Neural progenitor cell (in vitro differentiated cells): ENCODE results near the gene SLC4A9. TPM values are rescaled to one million over a fixed set of nuclear protein-coding genes. Genes with fewer than 3 reads are reported as not detected.
A peak's percentile ranks its signal among the peaks of the same experiment; 100 is the strongest.

Experiments used
- DNase-seq: peaks from one replicate; pipeline ENCODE4 v3.0.0-alpha.2; 2016; ENCODE audit warnings: low spot score
- H2AFZ ChIP-seq: fragments of 200-600 bp; sonication (generic); replicated peaks from 2 replicates; pipeline ENCODE4 v1.6.1; 2016; ENCODE audit warnings: antibody characterized with exemption
- H3F3A ChIP-seq: fragments of 200-600 bp; sonication (generic); 2 replicates; pipeline ENCODE4 v1.6.1; 2016; ENCODE audit warnings: antibody characterized with exemption, low read depth
- H3K27ac ChIP-seq: fragments of 200-600 bp; sonication (generic); 2 replicates; pipeline ENCODE4 v1.5.1; 2016; ENCODE audit warnings: mild to moderate bottlenecking
- H3K27me3 ChIP-seq: fragments of 200-600 bp; sonication (generic); 2 replicates; pipeline ENCODE4 v1.6.1; 2016; ENCODE audit warnings: mild to moderate bottlenecking, moderate library complexity
- H3K36me3 ChIP-seq: fragments of 200-600 bp; sonication (generic); 2 replicates; pipeline ENCODE4 v1.5.1; 2016
- H3K4me1 ChIP-seq: fragments of 200-600 bp; sonication (generic); 2 replicates; pipeline ENCODE4 v1.6.1; 2016; ENCODE audit warnings: mixed run types
- H3K4me2 ChIP-seq: fragments of 200-600 bp; sonication (generic); 2 replicates; pipeline ENCODE4 v1.6.1; 2016
- H3K4me3 ChIP-seq: fragments of 200-600 bp; sonication (generic); 2 replicates; pipeline ENCODE4 v1.5.1; 2016
- H3K79me2 ChIP-seq: fragments of 200-600 bp; sonication (generic); 2 replicates; pipeline ENCODE4 v1.6.1; 2016; ENCODE audit warnings: low read depth
- H3K9ac ChIP-seq: fragments of 200-600 bp; sonication (generic); 2 replicates; pipeline ENCODE4 v1.6.1; 2016
- H3K9me3 ChIP-seq: fragments of 200-600 bp; sonication (generic); 2 replicates; pipeline ENCODE4 v1.5.1; 2016; ENCODE audit warnings: low read depth
- H4K20me1 ChIP-seq: fragments of 200-600 bp; sonication (generic); 2 replicates; pipeline ENCODE4 v1.6.1; 2016; ENCODE audit warnings: low read depth
- H3K27ac Mint-ChIP-seq: 3 replicates; pipeline ENCODE4 v1.8.0; 2021; ENCODE audit warnings: mixed read lengths
- H3K27me3 Mint-ChIP-seq: 2 replicates; pipeline ENCODE4 v1.8.0; 2022; ENCODE audit warnings: low read depth, mild to moderate bottlenecking, inconsistent platforms, moderate library complexity, mixed read lengths; ENCODE audit not compliant: insufficient read depth
- H3K36me3 Mint-ChIP-seq: 3 replicates; pipeline ENCODE4 v1.8.0; 2021; ENCODE audit warnings: mixed read lengths
- H3K4me1 Mint-ChIP-seq: 3 replicates; pipeline ENCODE4 v1.8.0; 2021; ENCODE audit warnings: mixed read lengths
- H3K4me3 Mint-ChIP-seq: 3 replicates; pipeline ENCODE4 v1.8.0; 2021; ENCODE audit warnings: mild to moderate bottlenecking, moderate library complexity, mixed read lengths
- H3K9me3 Mint-ChIP-seq: 3 replicates; pipeline ENCODE4 v1.8.0; 2020; ENCODE audit warnings: mixed read lengths
- CTCF ChIP-seq: fragments of 200-600 bp; sonication (generic); IDR thresholded peaks from 2 replicates; pipeline ENCODE4 v1.5.1; 2017; ENCODE audit warnings: antibody characterized with exemption, mild to moderate bottlenecking
- EZH2 ChIP-seq: fragments of 200-600 bp; sonication (generic); IDR thresholded peaks from 2 replicates; pipeline ENCODE4 v1.6.1; 2017; ENCODE audit warnings: antibody characterized with exemption, mild to moderate bottlenecking, moderate library complexity
- EZH2phosphoT487 ChIP-seq: fragments of 200-600 bp; sonication (generic); IDR thresholded peaks from 2 replicates; pipeline ENCODE4 v1.6.1; 2017; ENCODE audit warnings: antibody characterized with exemption
- total RNA-seq: library from RNA; depleted of rRNA; stranded (reverse); fragments of >200 nt; gene quantifications from 2 replicates; pipeline ENCODE4 v1.2.3, GENCODE V29; 2015; ENCODE audit warnings: low replicate concordance

SLC4A9 gene
- total RNA-seq, 1 donor from 2014 or later = not detected

- Histone ChIP-seq H3K79me2 (no peaks in the 10 kb centered on the region), H3K4me1 (peaks cover 19% of the 10 kb centered on the region), H3F3A (no peaks in the 10 kb centered on the region), H3K4me2 (no peak overlapping the region), H4K20me1 (no peaks in the 10 kb centered on the region), H3K4me3 (no peak overlapping the region), H3K9ac (no peak overlapping the region), H3K9me3 (no peaks in the 10 kb centered on the region), H3K27ac (peak overlapping the region; percentile 32), H3K36me3 (no peaks in the 10 kb centered on the region), H2AFZ (peak overlapping the region; percentile 46), H3K27me3 (no peaks in the 10 kb centered on the region)
- Mint-ChIP-seq H3K9me3 (no peaks in the 10 kb centered on the region), H3K36me3 (peaks cover 4% of the 10 kb centered on the region), H3K4me3 (no peak overlapping the region), H3K27ac (peak overlapping the region; percentile 10), H3K4me1 (peaks cover 26% of the 10 kb centered on the region), H3K27me3 (peaks cover 5% of the 10 kb centered on the region)
- TF ChIP-seq CTCF (no peak), EZH2phosphoT487 (no peak), EZH2 (no peak)
- peak; percentile 18 for DNase-seq
Observed at GRCh38 chr5:140329739-140330481, 30.1 kb upstream of the SLC4A9 start.

- Histone ChIP-seq H3K27ac (no peak overlapping the region), H3K9me3 (no peaks in the 10 kb centered on the region), H2AFZ (no peak overlapping the region), H3K27me3 (no peaks in the 10 kb centered on the region), H3K36me3 (no peaks in the 10 kb centered on the region), H3K79me2 (no peaks in the 10 kb centered on the region), H4K20me1 (no peaks in the 10 kb centered on the region), H3K4me1 (peaks cover 19% of the 10 kb centered on the region), H3K9ac (no peak overlapping the region), H3K4me2 (no peak overlapping the region), H3K4me3 (no peak overlapping the region), H3F3A (no peaks in the 10 kb centered on the region)
- Mint-ChIP-seq H3K27ac (no peak overlapping the region), H3K9me3 (no peaks in the 10 kb centered on the region), H3K27me3 (no peaks in the 10 kb centered on the region), H3K36me3 (peaks cover 4% of the 10 kb centered on the region), H3K4me1 (peaks cover 33% of the 10 kb centered on the region), H3K4me3 (no peak overlapping the region)
- TF ChIP-seq EZH2phosphoT487 = no peak
- no peak for DNase-seq
Observed at GRCh38 chr5:140331638-140332037, 28.4 kb upstream of the SLC4A9 start.

GRCh38 chr5:140336388-140336787 lies 23.6 kb upstream of the SLC4A9 start:
- Histone ChIP-seq H2AFZ (no peak overlapping the region), H3K27ac (no peak overlapping the region), H3F3A (no peaks in the 10 kb centered on the region), H3K27me3 (no peaks in the 10 kb centered on the region), H3K36me3 (no peaks in the 10 kb centered on the region), H4K20me1 (no peaks in the 10 kb centered on the region), H3K4me2 (no peak overlapping the region), H3K9ac (no peak overlapping the region), H3K4me3 (no peak overlapping the region), H3K79me2 (no peaks in the 10 kb centered on the region), H3K9me3 (no peaks in the 10 kb centered on the region), H3K4me1 (no peaks in the 10 kb centered on the region)
- H3K4me3 Mint-ChIP-seq = no peak overlapping the region
- no peak for TF ChIP-seq CTCF
- TF ChIP-seq EZH2 = no peak
- no peak for TF ChIP-seq EZH2phosphoT487
- H3K36me3 Mint-ChIP-seq = peaks cover 4% of the 10 kb centered on the region
- DNase-seq = no peak
- H3K27ac Mint-ChIP-seq = no peak overlapping the region
- no peaks in the 10 kb centered on the region for H3K27me3 Mint-ChIP-seq
- H3K9me3 Mint-ChIP-seq = no peaks in the 10 kb centered on the region
- peaks cover 7% of the 10 kb centered on the region for H3K4me1 Mint-ChIP-seq

- H3K36me3 Mint-ChIP-seq = peaks cover 4% of the 10 kb centered on the region
- no peak overlapping the region for H3K27ac Mint-ChIP-seq
- no peak for DNase-seq
- no peaks in the 10 kb centered on the region for H4K20me1 ChIP-seq
- peaks cover 4% of the 10 kb centered on the region for H3K27me3 Mint-ChIP-seq
- H3F3A ChIP-seq = no peaks in the 10 kb centered on the region
- H2AFZ ChIP-seq = no peak overlapping the region
- no peak overlapping the region for H3K4me3 Mint-ChIP-seq
- H3K9me3 ChIP-seq = no peaks in the 10 kb centered on the region
- H3K4me1 Mint-ChIP-seq = peaks cover 7% of the 10 kb centered on the region
- no peaks in the 10 kb centered on the region for H3K27me3 ChIP-seq
- no peak for TF ChIP-seq EZH2phosphoT487
- TF ChIP-seq EZH2 = no peak
- no peak for TF ChIP-seq CTCF
- no peaks in the 10 kb centered on the region for H3K79me2 ChIP-seq
- no peak overlapping the region for H3K4me2 ChIP-seq
- H3K4me3 ChIP-seq = no peak overlapping the region
- no peak overlapping the region for H3K27ac ChIP-seq
- no peaks in the 10 kb centered on the region for H3K36me3 ChIP-seq
- H3K9me3 Mint-ChIP-seq = no peaks in the 10 kb centered on the region
- H3K9ac ChIP-seq = no peak overlapping the region
- no peaks in the 10 kb centered on the region for H3K4me1 ChIP-seq
Observed at GRCh38 chr5:140337880-140338279, 22.1 kb upstream of the SLC4A9 start.
